H9 (cell line): ENCODE measurements around the gene USP6. TPM values are rescaled to one million over a fixed set of nuclear protein-coding genes. Genes with fewer than 3 reads are reported as not detected.
"Not testable (repeated sequence)": the region's sequence is repeated elsewhere in the genome, so short reads cannot be mapped to it uniquely, and the experiment has no call there.

Source experiments
- DNase-seq: peaks from one replicate; pipeline ENCODE4 v3.0.0-alpha.2; 2017
- H2AFZ ChIP-seq: one replicate; pipeline ENCODE4 v1.6.1; 2013; ENCODE audit warnings: mild to moderate bottlenecking, low read length, control low read depth, moderate library complexity
- H2AK5ac ChIP-seq: 2 replicates; pipeline ENCODE4 v1.6.1; 2013; ENCODE audit warnings: low read length, control low read depth, mixed read lengths; ENCODE audit not compliant: insufficient read length
- H2BK120ac ChIP-seq: one replicate; pipeline ENCODE4 v1.6.1; 2013; ENCODE audit warnings: low read depth, mild to moderate bottlenecking, low read length, control low read depth, inconsistent platforms; ENCODE audit not compliant: poor library complexity, severe bottlenecking
- H2BK12ac ChIP-seq: 2 replicates; pipeline ENCODE4 v1.6.1; 2013; ENCODE audit warnings: low read length, control low read depth, mixed read lengths, low read depth; ENCODE audit not compliant: insufficient read length
- H2BK15ac ChIP-seq: 2 replicates; pipeline ENCODE4 v1.6.1; 2013; ENCODE audit warnings: low read depth, low read length, control low read depth
- H2BK20ac ChIP-seq: one replicate; pipeline ENCODE4 v1.6.1; 2013; ENCODE audit warnings: low read depth, mild to moderate bottlenecking, low read length, control low read depth, inconsistent platforms; ENCODE audit not compliant: poor library complexity, severe bottlenecking
- H2BK5ac ChIP-seq: 2 replicates; pipeline ENCODE4 v1.6.1; 2013; ENCODE audit warnings: low read length, control low read depth, mixed read lengths; ENCODE audit not compliant: insufficient read length
- H3K14ac ChIP-seq: 2 replicates; pipeline ENCODE4 v1.6.1; 2013; ENCODE audit warnings: low read length, control low read depth; ENCODE audit not compliant: insufficient read depth
- H3K18ac ChIP-seq: 2 replicates; pipeline ENCODE4 v1.6.1; 2013; ENCODE audit warnings: low read depth, mild to moderate bottlenecking, mixed read lengths, low read length, control low read depth; ENCODE audit not compliant: insufficient read length
- H3K23ac ChIP-seq: 2 replicates; pipeline ENCODE4 v1.6.1; 2013; ENCODE audit warnings: low read length, control low read depth, mixed read lengths, low read depth; ENCODE audit not compliant: insufficient read length
- H3K23me2 ChIP-seq: 2 replicates; pipeline ENCODE4 v1.6.1; 2013; ENCODE audit warnings: low read depth, mild to moderate bottlenecking, mixed read lengths, low read length, control low read depth; ENCODE audit not compliant: insufficient read length, poor library complexity, severe bottlenecking
- H3K27ac ChIP-seq: 2 replicates; pipeline ENCODE4 v1.5.1; 2013; ENCODE audit warnings: low read length, control low read depth, mixed read lengths, low read depth; ENCODE audit not compliant: insufficient read length
- H3K27me3 ChIP-seq: 2 replicates; pipeline ENCODE4 v1.6.1; 2013; ENCODE audit warnings: low read length, control low read depth, inconsistent platforms; ENCODE audit not compliant: insufficient read depth
- H3K4ac ChIP-seq: 2 replicates; pipeline ENCODE4 v1.6.1; 2013; ENCODE audit warnings: low read depth, mild to moderate bottlenecking, control low read depth, inconsistent platforms, low read length, moderate library complexity
- H3K4me1 ChIP-seq: 2 replicates; pipeline ENCODE4 v1.6.1; 2013; ENCODE audit warnings: low read length, control low read depth, inconsistent platforms; ENCODE audit not compliant: insufficient read depth
- H3K4me2 ChIP-seq: 2 replicates; pipeline ENCODE4 v1.6.1; 2013; ENCODE audit warnings: low read length, control low read depth, mixed read lengths; ENCODE audit not compliant: insufficient read length, insufficient read depth
- H3K56ac ChIP-seq: 2 replicates; pipeline ENCODE4 v1.6.1; 2013; ENCODE audit warnings: low read depth, mild to moderate bottlenecking, mixed read lengths, low read length, control low read depth; ENCODE audit not compliant: insufficient read length
- H3K79me1 ChIP-seq: 2 replicates; pipeline ENCODE4 v1.6.1; 2013; ENCODE audit warnings: low read depth, mild to moderate bottlenecking, moderate library complexity, low read length, control low read depth, inconsistent platforms; ENCODE audit not compliant: insufficient read depth, poor library complexity, severe bottlenecking
- H3K79me2 ChIP-seq: 2 replicates; pipeline ENCODE4 v1.6.1; 2013; ENCODE audit warnings: low read length, control low read depth, inconsistent platforms; ENCODE audit not compliant: insufficient read depth
- H3K9ac ChIP-seq: 2 replicates; pipeline ENCODE4 v1.6.1; 2013; ENCODE audit warnings: low read length, control low read depth, mixed read lengths; ENCODE audit not compliant: insufficient read length; ENCODE audit errors: extremely low read depth
- H3K9me3 ChIP-seq: one replicate; pipeline ENCODE4 v1.6.1; 2013; ENCODE audit warnings: low read depth, low read length, inconsistent platforms; ENCODE audit not compliant: control insufficient read depth
- H3T11ph ChIP-seq: one replicate; pipeline ENCODE4 v1.6.1; 2013; ENCODE audit warnings: mild to moderate bottlenecking, low read length, control low read depth, inconsistent platforms
- H4K20me1 ChIP-seq: one replicate; pipeline ENCODE4 v1.6.1; 2013; ENCODE audit not compliant: control insufficient read depth, insufficient read length, insufficient read depth
- H4K5ac ChIP-seq: 2 replicates; pipeline ENCODE4 v1.6.1; 2013; ENCODE audit warnings: low read depth, mild to moderate bottlenecking, mixed read lengths, low read length, control low read depth; ENCODE audit not compliant: insufficient read length
- H4K8ac ChIP-seq: replicated peaks from 2 replicates; pipeline ENCODE4 v1.6.1; 2013; ENCODE audit warnings: low read length, control low read depth, mixed read lengths, low read depth; ENCODE audit not compliant: insufficient read length
- H4K91ac ChIP-seq: 2 replicates; pipeline ENCODE4 v1.6.1; 2013; ENCODE audit warnings: low read depth, mild to moderate bottlenecking, moderate library complexity, mixed read lengths, low read length, control low read depth; ENCODE audit not compliant: insufficient read length
- H3K27ac Mint-ChIP-seq, 3 experiments: 2 replicates in 2 of 3; 3 replicates in 1 of 3; pipeline ENCODE4 v1.8.0; 2020 to 2021; ENCODE audit warnings: mixed read lengths in 3 of 3, mild to moderate bottlenecking in 1 of 3, moderate library complexity in 1 of 3
- H3K27me3 Mint-ChIP-seq: 2 replicates; pipeline ENCODE4 v1.8.0; 2021; ENCODE audit warnings: low read depth, mild to moderate bottlenecking, moderate library complexity, mixed read lengths
- H3K36me3 Mint-ChIP-seq, 3 experiments: 2 replicates in 2 of 3; 3 replicates in 1 of 3; pipeline ENCODE4 v1.8.0; 2020 to 2021; ENCODE audit warnings: low read depth in 3 of 3, mixed read lengths in 3 of 3; ENCODE audit not compliant: insufficient read depth in 1 of 3
- H3K4me1 Mint-ChIP-seq, 2 experiments: 2 replicates each; pipeline ENCODE4 v1.8.0; 2020; ENCODE audit warnings: mixed read lengths in 2 of 2
- H3K4me3 Mint-ChIP-seq, 2 experiments: 2 replicates in 1 of 2; 3 replicates in 1 of 2; pipeline ENCODE4 v1.8.0; 2020 to 2021; ENCODE audit warnings: mild to moderate bottlenecking in 2 of 2, mixed read lengths in 2 of 2, moderate library complexity in 1 of 2
- H3K9me3 Mint-ChIP-seq, 2 experiments: 2 replicates in 1 of 2; 3 replicates in 1 of 2; pipeline ENCODE4 v1.8.0; 2020; ENCODE audit warnings: mild to moderate bottlenecking in 2 of 2, mixed read lengths in 2 of 2, moderate library complexity in 1 of 2
- WGBS: extraction: QIAGEN DNeasy Blood & Tissue Kit; methylation state at CpG from one replicate; pipeline ENCODE4 v1.1.7; 2013; ENCODE audit warnings: missing lambda C conversion rate, low lambda C conversion rate, mixed read lengths; ENCODE audit not compliant: insufficient read length; ENCODE audit errors: extremely low coverage; 5-methylcytosine and 5-hydroxymethylcytosine counted together
- total RNA-seq: library from RNA; stranded (reverse); gene quantifications from 2 replicates; pipeline ENCODE4 v1.2.1, GENCODE V29; 2021

The USP6 gene
- total RNA-seq, 1 experiment from 2014 or later, result 0.17 TPM

GRCh38 chr17:5077275-5077674 lies 38.6 kb upstream of the USP6 start:
- not testable (repeated sequence) for H3K56ac ChIP-seq, H3K36me3 Mint-ChIP-seq, H2AK5ac ChIP-seq, H4K8ac ChIP-seq, H4K5ac ChIP-seq, H3K18ac ChIP-seq, H3K4ac ChIP-seq, H4K91ac ChIP-seq, H3T11ph ChIP-seq, H3K79me2 ChIP-seq, H2BK120ac ChIP-seq, H2BK5ac ChIP-seq, H2BK12ac ChIP-seq, H3K9ac ChIP-seq, H3K4me1 ChIP-seq, H3K9me3 Mint-ChIP-seq, H3K4me3 Mint-ChIP-seq, H2BK15ac ChIP-seq, H3K27ac Mint-ChIP-seq, H2AFZ ChIP-seq, H4K20me1 ChIP-seq, H3K27me3 ChIP-seq, DNase-seq, H3K23ac ChIP-seq, H3K79me1 ChIP-seq, H3K4me2 ChIP-seq, H3K23me2 ChIP-seq, H3K27ac ChIP-seq, H2BK20ac ChIP-seq, H3K14ac ChIP-seq, H3K9me3 ChIP-seq
- WGBS, result no CpG with 5 or more reads among the region's 24 CpGs
- H3K27me3 Mint-ChIP-seq, result peaks cover 13% of the 10 kb centered on the region
- peaks cover 12 to 18% of the 10 kb centered on the region in 2 experiments for H3K4me1 Mint-ChIP-seq
